RPMI8226 (cell line): ENCODE measurements around the gene CD109.
A peak's percentile ranks its signal among the peaks of the same experiment; 100 is the strongest.
"Not testable (repeated sequence)": the region's sequence is repeated elsewhere in the genome, so short reads cannot be mapped to it uniquely, and the experiment has no call there.

Experiments
- DNase-seq: peaks from one replicate; pipeline ENCODE4 v3.0.0-alpha.2; 2015

CD109 gene

GRCh38 chr6:73690056-73690455, 5.9 kb upstream of the CD109 start:
- no peak for DNase-seq

- DNase-seq, result no peak
Observed at GRCh38 chr6:73691512-73691911, 4.5 kb upstream of the CD109 start.

DNA sequence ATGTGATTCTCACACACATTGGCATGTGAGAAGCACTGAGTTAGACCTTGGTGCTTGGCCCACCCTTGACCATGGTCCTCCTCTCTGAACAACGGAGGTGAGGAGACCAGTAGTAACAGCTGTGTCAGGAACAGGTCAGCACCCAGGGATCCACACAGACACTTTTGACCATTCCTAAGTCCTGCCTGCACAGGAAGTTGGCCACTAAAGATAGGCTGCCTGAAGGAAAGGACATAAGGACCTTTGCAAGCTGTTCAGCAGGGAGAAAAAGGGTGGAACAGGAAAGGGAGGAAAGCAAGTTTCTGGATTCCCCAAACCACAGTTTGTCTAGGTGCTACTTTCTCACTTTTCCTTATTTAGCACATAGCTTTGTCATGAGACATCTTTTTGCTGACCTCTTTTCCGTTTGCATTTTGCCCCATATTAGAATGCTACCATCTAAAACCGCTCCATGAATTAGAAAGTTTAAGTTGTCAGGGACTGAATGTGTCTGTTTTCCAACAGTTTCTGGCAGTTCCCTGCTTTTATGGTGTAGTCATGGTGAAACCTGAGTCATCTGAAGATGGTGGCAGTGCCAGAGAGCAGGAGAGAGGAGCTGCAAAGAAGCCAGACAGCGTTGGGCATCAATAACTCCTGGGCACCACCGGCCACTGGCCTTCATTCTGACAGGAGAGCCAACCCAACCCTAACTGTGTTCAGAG, 1.1 kb upstream of the CD109 start:
- peak; percentile 44 for DNase-seq

DNA sequence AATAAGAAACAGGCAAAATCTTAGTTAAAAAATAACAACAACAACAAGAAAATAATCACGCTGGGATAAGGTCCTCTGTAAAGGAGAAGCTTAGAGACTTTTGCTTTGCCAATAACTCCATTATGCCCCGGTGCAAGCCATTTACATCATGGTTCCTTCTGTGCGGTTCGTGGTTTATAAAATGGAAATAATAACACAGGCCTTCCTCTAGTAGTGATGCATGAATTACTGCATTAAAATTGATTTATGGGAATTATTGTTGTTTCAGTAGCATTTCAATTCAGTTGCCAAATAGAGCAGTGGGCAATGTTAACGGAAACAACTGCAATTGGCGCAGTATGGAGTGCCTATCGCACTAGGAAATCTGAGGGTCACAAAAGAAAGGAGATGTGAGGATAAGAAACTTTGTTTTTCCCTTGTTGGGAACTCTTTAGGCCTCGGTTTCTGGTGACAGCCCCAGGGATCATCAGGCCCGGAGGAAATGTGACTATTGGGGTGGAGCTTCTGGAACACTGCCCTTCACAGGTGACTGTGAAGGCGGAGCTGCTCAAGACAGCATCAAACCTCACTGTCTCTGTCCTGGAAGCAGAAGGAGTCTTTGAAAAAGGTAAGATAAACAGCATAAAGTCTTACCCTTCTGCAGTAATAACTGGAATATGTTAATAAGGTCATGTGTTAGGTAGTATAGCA, 1.1 kb downstream of the CD109 start:
- peak; percentile 68 for DNase-seq

GRCh38 chr6:73699676-73700459, 3.9 kb downstream of the CD109 start:
- DNase-seq, result no peak

DNA sequence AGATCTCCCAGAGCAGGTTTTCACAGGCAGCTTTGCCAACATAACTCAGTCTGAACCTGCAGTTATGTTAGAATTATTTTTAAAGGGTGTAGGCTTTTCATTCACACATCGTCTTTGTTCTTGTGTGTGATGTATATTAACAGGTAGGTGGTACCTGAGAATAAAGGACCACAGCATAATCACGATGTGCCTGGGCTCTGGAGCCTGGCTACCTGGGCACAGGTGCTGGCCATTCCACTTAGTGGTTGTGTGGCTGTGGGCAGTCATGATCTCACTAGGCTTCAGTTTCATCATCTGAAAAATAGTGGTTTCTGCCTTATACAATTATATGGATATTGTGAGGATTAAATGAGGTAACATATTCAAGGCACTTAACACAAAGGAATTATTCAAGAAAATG, 6.4 kb downstream of the CD109 start:
- peak; percentile 55 for DNase-seq

DNA sequence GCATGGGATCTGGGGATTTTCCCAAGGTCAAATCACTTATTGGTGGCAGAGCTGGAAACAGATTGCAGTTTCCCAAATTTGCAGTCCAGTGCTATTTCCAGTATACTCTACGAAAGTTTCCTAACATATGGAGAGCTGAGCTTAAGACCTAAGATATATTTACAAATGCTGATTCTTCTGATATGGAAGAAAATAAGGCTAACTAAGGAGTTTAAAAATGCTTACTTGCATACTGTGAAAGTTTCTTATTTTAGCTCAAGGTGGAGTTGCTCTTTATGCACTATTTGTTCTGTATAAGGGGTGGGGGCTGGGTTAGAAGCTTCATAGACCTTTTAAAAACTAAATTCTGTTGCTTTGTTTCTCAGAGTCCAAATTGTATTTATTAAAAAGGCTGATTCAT, 7.5 kb downstream of the CD109 start:
- peak; percentile 81 for DNase-seq

DNA sequence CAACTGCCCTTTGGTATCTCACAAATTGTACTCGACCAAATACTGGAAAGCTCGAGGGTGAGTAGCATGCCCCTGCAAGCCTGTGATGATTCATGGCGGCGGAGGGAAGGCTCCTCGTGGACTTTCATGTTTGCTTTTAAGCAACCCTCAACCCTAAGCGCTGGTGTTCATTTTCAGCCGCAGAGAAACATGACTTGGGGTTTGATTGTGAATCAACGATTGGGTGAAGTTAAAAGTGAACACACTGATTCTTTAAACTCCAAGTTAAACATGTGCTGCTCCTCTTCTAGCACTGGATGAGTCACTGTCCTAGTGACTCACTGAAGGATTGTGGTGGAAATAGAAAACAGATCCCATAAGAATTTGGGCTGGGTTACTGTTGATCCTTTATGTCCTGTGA, 8.3 kb downstream of the CD109 start:
- DNase-seq, result no peak

GRCh38 chr6:73704798-73705197, 8.8 kb downstream of the CD109 start:
- no peak for DNase-seq

- no peak for DNase-seq
Observed at GRCh38 chr6:73706971-73707370, 11.0 kb downstream of the CD109 start.

DNA sequence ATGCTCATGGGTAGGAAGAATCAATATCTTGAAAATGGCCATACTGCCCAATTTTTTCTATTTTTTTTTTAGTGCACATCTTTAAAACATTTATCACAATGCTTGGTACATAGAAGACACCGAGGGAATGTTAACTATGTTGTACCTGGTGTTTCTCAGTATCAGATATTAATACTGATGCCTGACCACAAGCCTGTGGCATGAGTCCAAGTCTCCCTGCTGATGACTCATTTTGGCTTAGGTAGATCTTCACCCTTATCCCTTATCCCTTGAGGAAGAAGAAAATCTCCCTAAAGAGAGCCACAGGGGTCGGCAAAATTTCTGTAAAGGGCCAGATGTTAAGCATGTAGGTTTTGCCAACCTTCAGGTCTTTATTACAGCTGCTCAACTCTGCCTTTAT, 14.5 kb downstream of the CD109 start:
- DNase-seq, result peak; percentile 93

- peak; percentile 46 for DNase-seq
Observed at GRCh38 chr6:73710948-73711347, 14.9 kb downstream of the CD109 start.

- DNase-seq, result no peak
Observed at GRCh38 chr6:73712535-73713173, 16.7 kb downstream of the CD109 start.

GRCh38 chr6:73713426-73714147, 17.6 kb downstream of the CD109 start:
- DNase-seq, result peak; percentile 48

- DNase-seq, result not testable (repeated sequence)
Observed at GRCh38 chr6:73715111-73715508, 19.1 kb downstream of the CD109 start.

- no peak for DNase-seq
Observed at GRCh38 chr6:73719046-73719445, 23.0 kb downstream of the CD109 start.

- DNase-seq, result no peak
Observed at GRCh38 chr6:73722318-73723060, 26.5 kb downstream of the CD109 start.

DNA sequence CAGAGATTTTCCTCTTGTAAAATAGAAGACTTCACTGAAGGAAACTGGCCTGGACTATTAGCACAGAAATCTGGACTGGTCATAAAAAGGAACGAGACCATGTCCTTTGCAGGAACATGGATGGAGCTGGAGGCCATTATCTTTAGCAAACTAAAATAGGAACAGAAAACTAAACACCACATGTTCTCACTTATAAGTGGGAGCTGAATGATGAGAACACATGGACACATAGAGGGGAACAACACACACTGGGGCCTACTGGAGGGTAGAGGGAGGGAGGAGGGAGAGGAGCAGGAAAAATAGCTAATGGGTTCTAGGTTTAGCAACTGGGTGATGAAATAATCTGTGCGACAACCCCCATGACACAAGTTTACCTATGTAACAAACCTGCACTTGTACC, 27.5 kb downstream of the CD109 start:
- DNase-seq, result not testable (repeated sequence)

GRCh38 chr6:73724389-73724788, 28.4 kb downstream of the CD109 start:
- DNase-seq, result no peak

DNA sequence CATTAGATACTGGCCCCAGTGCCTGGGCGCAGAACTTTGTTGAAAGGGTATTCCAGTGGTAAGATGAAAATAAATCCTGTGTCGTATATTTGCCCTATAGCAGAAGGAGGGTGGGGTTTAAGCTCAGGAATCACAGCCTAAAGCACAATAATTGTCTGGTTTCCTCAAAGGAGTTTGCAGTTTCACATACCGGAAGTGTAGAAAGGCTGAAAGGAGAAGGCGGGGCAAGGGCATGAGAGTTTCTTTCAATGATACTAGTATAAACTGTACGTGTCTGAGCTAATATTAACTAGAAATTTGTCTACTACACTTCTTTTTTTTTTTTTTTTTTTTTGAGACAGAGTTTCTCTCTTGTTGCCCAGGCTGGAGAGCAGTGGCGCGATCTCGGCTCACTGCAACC, 29.2 kb downstream of the CD109 start:
- peak; percentile 56 for DNase-seq

DNA sequence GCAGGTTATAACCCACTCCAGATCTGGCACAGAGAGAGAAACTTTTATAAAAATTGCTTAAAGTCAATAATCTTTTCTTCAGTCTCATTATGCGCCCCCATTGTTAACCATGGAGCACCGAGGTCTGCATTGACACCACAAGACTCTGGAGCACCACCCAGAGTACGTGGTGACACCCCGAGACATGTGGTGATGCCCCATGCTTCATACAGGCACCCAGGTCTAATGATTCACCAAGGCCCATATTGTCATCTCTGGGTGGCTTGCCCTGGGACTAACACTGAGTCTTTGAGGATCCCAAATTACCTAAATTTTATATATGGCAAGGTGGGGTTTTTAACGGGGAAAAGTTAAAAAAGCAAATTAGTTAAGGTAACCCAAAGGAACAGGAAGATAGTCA, 31.1 kb downstream of the CD109 start:
- DNase-seq, result no peak
